ENCODE data around the gene ORC3.
"Not testable (repeated sequence)": the region's sequence is repeated elsewhere in the genome, so short reads cannot be mapped to it uniquely, and the experiment has no call there.

ORC3 gene

DNA sequence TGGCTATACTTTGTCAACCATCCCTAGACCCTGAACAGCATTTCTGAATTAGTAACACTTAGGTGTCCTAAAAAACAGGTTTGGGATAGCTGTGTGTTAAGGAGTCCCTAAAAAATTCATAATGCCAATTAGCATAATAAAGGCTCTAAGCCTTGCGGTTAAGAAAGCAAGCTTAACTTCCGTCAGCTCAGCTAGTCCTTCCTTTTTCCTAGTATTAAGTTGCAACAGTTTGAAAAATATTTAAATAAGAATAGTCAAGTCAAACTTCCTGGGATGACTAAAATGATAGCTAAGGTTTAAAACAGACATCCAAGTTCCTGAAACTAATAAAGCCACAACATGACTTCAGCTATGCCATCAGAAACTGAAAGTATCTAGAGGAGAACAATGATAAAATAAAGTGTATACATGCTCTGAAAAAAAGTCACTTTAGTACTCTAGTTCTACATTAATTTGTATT is 108.6 kb downstream of the ORC3 start:
- no peak for DNase-seq

- no peak for DNase-seq
These were observed 109.6 kb downstream of the ORC3 start for GRCh38 chr6:87699576-87699975.

- peak; percentile 57 for DNase-seq
These were observed 110.7 kb downstream of the ORC3 start for GRCh38 chr6:87700397-87701343.

DNA sequence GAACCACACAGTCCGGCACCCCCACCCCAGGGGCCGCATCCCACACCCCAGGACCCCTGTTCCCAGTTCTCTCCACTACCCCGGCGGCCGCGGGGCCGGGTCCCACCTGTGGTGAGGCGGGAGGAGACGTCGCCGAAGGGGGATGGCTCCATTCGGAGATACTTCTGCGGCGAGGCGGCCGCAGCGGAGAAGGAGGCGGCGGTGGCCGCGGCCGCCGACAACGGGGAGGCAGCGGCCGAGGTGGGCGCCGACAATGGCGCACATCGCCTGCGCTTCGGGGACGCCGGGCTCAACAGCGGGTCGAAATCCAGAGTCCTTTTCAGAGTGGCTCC is 111.4 kb downstream of the ORC3 start:
- peak; percentile 13 for DNase-seq

DNA sequence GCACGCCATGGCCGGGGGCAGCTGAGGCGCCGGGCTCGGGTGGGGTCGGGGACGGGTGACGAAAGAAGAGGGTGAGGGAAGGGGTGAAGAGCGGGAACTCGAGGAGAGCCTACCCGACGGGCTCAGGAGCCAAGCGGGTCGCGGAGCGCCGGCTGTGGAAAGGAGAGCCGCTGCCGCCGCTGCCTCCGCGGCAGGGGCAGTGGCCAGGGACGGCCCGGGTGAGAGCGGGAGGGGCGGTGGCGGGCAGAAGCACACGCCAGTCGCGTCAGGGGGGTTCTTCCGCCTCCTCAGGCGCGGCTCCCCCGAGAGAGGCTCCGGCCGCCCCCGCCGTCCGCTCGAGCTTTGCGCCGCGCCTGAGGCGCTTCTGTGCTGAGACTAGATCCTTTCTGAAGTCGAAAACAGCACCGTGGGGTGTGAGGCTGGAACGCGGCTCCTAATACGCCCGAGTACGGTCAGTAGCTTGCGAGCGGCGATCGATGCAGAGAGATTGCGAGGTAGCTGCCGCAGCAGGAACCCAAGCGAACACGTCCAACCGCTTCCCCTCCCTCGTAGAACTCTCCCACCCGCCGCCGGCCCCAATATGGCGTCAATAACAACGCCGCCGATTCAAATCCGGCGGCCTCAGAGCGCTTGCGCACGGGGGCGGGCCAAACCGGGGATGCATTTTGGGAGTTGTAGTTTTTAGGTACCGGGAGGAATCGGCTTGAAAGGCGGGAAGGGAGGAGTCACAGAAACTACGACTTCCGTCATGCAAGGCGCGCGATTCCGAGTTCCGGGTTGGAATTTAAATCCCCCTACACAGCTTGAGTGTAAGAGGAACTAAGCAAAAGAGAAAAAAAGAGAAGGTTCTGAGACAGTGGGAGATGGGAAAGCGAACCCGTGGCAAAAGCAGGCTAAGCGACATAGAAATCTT is 112.0 kb downstream of the ORC3 start, which contains the start of gene AKIRIN2:
Gene AKIRIN2 (minus strand): TSS at position 558 of the 913 bp plus-strand sequence. CDS start 549 bp downstream, at position 9.
- DNase-seq: peak; percentile 97

DNA sequence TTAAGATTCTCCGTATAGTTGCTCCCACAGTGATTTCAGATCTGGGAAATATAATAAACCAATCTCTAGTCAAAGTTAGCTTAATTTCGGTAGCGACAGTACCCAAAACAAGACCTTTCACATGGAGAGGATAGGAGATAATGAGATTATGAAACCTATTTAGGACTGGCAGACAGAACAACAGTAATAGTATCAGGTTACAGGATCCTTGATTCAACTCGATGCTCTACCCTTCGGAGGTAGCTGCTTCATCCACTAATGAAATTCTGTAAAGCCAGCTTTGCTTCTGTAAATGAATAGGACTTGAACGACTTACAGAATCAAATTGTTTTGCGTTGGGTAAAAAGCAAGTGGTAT is 112.6 kb downstream of the ORC3 start:
- no peak for DNase-seq

GRCh38 chr6:87703039-87703438 is 113.1 kb downstream of the ORC3 start:
- not testable (repeated sequence) for DNase-seq

- no peak for DNase-seq
These were observed 115.2 kb downstream of the ORC3 start for GRCh38 chr6:87705070-87705691.

DNA sequence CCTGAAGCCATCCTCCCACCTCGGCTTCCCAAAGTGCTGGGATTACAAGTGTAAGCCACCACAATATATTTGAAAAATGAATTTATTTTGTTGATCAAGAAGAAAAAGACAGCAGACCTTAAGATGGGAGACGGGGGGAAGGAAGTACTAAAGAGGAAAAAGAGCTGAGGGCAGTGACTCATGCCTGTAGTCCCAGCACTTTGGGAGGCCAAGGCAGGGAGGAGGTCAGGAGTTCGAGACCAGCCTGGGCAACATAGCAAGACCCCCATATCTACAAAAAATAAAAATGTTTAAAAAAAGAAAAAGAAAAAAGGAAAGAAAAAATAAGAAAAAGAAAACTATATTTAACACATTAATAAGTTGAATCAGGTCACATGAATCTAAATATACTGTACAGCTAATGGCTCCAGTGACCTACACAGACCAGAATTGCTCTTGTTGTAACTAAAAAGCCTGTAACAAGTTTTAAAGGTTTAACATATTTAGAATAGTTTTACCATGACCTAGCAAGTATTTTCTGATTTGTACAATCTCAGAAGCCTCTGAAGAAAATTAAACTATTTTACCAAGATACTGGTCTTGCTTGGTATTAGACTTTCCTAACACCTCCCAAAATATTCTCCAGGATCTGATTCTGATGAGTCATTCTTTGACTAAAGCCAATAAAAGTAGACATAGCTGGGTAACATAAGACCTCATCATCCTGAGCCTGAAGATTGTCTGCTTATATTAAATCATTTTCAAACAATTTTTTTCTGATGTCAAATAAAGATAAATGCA is 116.4 kb downstream of the ORC3 start:
- DNase-seq: no peak

DNA sequence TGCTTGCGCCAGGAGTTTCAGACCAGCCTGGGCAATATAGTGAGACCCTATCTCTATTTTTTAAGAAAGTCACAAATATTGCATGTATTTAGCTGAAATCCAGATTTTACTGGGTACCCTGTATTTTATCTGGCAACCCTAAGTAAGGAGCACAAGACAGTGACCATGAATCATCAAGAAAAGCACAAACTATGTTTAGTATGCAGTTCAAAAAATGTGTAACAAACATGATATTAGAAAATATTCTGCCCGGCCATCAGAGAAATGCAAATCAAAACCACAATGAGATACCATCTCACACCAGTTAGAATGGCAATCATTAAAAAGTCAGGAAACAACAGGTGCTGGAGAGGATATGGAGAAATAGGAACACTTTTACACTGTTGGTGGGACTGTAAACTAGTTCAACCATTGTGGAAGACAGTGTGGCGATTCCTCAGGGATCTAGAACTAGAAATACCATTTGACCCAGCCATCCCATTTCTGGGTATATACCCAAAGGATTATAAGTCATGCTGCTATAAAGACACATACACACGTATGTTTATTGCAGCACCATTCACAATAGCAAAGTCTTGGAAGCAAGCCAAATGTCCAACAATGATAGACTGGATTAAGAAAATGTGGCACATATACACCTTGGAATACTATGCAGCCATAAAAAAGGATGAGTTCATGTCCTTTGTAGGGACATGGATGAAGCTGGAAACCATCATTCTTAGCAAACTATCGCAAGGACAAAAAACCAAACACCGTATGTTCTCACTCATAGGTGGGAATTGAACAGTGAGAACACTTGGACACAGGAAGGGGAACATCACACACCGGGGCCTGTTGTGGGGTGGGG is 118.9 kb downstream of the ORC3 start:
- DNase-seq: not testable (repeated sequence)

GRCh38 chr6:87710090-87710489 is 120.2 kb downstream of the ORC3 start:
- no peak for DNase-seq

DNA sequence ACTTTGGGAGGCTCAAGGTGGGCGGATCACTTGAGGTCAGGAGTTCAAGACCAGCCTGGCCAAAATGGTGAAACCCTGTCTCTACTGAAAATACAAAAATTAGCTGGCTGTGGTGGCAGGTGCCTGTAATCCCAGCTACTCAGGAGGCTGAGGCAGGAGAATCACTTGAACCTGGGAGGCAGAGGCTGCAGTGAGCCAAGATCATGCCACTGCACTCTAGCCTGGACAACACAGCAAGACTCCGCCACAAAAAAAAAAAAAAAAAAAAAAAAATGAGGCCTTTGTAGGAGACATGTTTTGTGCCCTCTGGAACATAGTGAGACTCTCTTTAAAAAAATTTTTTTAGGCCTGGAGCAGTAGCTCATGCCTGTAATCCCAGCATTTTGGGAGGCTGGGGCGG is 122.8 kb downstream of the ORC3 start:
- not testable (repeated sequence) for DNase-seq

- no peak for DNase-seq
These were observed 124.3 kb downstream of the ORC3 start for GRCh38 chr6:87714093-87714842.
